HepG2 (cell line): Measurements from ENCODE around the gene PGRMC1.

Experiments
- ATF3 ChIP-seq: sonication (generic); formaldehyde crosslinking; IDR thresholded peaks from 2 replicates; pipeline ENCODE4 v1.4.0; 2020; ENCODE audit warnings: missing genetic modification reagents
- CHCHD3 ChIP-seq: sonication (generic); formaldehyde crosslinking; IDR thresholded peaks from 2 replicates; pipeline ENCODE4 v1.8.0; 2022; ENCODE audit warnings: mild to moderate bottlenecking, missing genetic modification reagents, moderate library complexity
- CTCF ChIP-seq: sonication (generic); formaldehyde crosslinking; IDR thresholded peaks from 2 replicates; pipeline ENCODE4 v1.5.0; 2020; ENCODE audit warnings: mild to moderate bottlenecking, missing genetic modification reagents, moderate library complexity
- DBP ChIP-seq: sonication (generic); formaldehyde crosslinking; IDR thresholded peaks from 2 replicates; pipeline ENCODE4 v1.4.0; 2020; ENCODE audit warnings: missing genetic modification reagents; ENCODE audit errors: not compliant biosample characterization
- EZH2 ChIP-seq: conservative IDR thresholded peaks from 2 replicates; pipeline ENCODE4 v1.6.1; 2012; ENCODE audit warnings: mild to moderate bottlenecking, low read depth, low read length, moderate library complexity
- JUND ChIP-seq: sonication (generic); formaldehyde crosslinking; IDR thresholded peaks from 2 replicates; pipeline ENCODE4 v1.8.0; 2022; ENCODE audit warnings: mild to moderate bottlenecking, missing genetic modification reagents
- NFYB ChIP-seq: sonication (generic); formaldehyde crosslinking; IDR thresholded peaks from 2 replicates; pipeline ENCODE4 v1.4.0; 2020; ENCODE audit warnings: missing genetic modification reagents
- PLSCR1 ChIP-seq: sonication (generic); formaldehyde crosslinking; IDR thresholded peaks from 2 replicates; pipeline ENCODE4 v1.5.0; 2020; ENCODE audit warnings: missing genetic modification reagents, mild to moderate bottlenecking, borderline replicate concordance
- POLR2AphosphoS5 ChIP-seq: IDR thresholded peaks from 2 replicates; pipeline ENCODE4 v1.6.1; 2012; ENCODE audit warnings: low read depth, low read length
- SP1 ChIP-seq, 2 experiments: fragments of 450-650 bp in 1 of 2; sonication (generic) in 1 of 2; formaldehyde crosslinking in 1 of 2; IDR thresholded peaks; 2 replicates each; pipeline versions ENCODE4 v1.4.0 to v1.6.1; 2016 to 2020; ENCODE audit warnings: missing genetic modification reagents in 1 of 2
- UBTF ChIP-seq: sonication (generic); formaldehyde crosslinking; IDR thresholded peaks from 2 replicates; pipeline ENCODE4 v1.4.0; 2020; ENCODE audit warnings: mild to moderate bottlenecking, missing genetic modification reagents
- YY1 ChIP-seq: IDR thresholded peaks from 2 replicates; pipeline ENCODE4 v1.6.1; 2011; ENCODE audit warnings: low read length, low read depth, moderate library complexity, mild to moderate bottlenecking; ENCODE audit not compliant: insufficient read depth, insufficient replicate concordance
- ZBTB4 ChIP-seq: sonication (generic); formaldehyde crosslinking; IDR thresholded peaks from 2 replicates; pipeline ENCODE4 v1.4.0; 2020; ENCODE audit warnings: missing genetic modification reagents, mild to moderate bottlenecking, borderline replicate concordance
- ZNF720 ChIP-seq: sonication (generic); formaldehyde crosslinking; IDR thresholded peaks from 2 replicates; pipeline ENCODE4 v1.4.0; 2020; ENCODE audit warnings: missing genetic modification reagents

- no peak for TF ChIP-seq ZNF720 (CRISPR knock-in tag)
- no peak for TF ChIP-seq DBP (CRISPR knock-in tag)
- TF ChIP-seq ATF3 (CRISPR knock-in tag), result no peak
- TF ChIP-seq CHCHD3, result no peak
- TF ChIP-seq YY1, result no peak
- TF ChIP-seq EZH2, result no peak
- no peak for TF ChIP-seq ZBTB4
- no peak for TF ChIP-seq NFYB (CRISPR knock-in tag)
- no peak for TF ChIP-seq POLR2AphosphoS5
- no peak for TF ChIP-seq PLSCR1 (CRISPR knock-in tag)
- TF ChIP-seq JUND (CRISPR knock-in tag), result no peak
- TF ChIP-seq SP1 (IDR thresholded peaks at IDR 0.05), result no peak
- TF ChIP-seq SP1 (CRISPR knock-in tag; IDR thresholded peaks at IDR 0.05), result no peak
- TF ChIP-seq UBTF (CRISPR knock-in tag), result no peak
- no peak for TF ChIP-seq CTCF (CRISPR knock-in tag)
These were observed 24.5 kb upstream of the PGRMC1 start for GRCh38 chrX:119211649-119212014.
